KMS-11 (cell line): Measurements from ENCODE around the gene TSPAN14.

Experiments
- H2AFZ ChIP-seq: fragments of 200-600 bp; sonication (generic); 2 replicates; pipeline ENCODE4 v1.6.1; 2016; ENCODE audit warnings: antibody characterized with exemption, mixed run types, low read depth
- H3K27ac ChIP-seq: fragments of 200-600 bp; sonication (generic); 2 replicates; pipeline ENCODE4 v1.6.1; 2016; ENCODE audit warnings: mild to moderate bottlenecking, mixed run types
- H3K27me3 ChIP-seq: fragments of 200-600 bp; sonication (generic); 2 replicates; pipeline ENCODE4 v1.6.1; 2017; ENCODE audit warnings: mild to moderate bottlenecking, low read depth, mixed run types, moderate library complexity; ENCODE audit not compliant: insufficient read depth
- H3K36me3 ChIP-seq: fragments of 200-600 bp; sonication (generic); 2 replicates; pipeline ENCODE4 v1.6.1; 2017; ENCODE audit warnings: mild to moderate bottlenecking, mixed run types; ENCODE audit not compliant: insufficient read depth
- H3K4me1 ChIP-seq: fragments of 200-600 bp; sonication (generic); 2 replicates; pipeline ENCODE4 v1.6.1; 2016; ENCODE audit warnings: mild to moderate bottlenecking, low read depth, mixed run types; ENCODE audit not compliant: poor library complexity, severe bottlenecking
- H3K4me2 ChIP-seq: fragments of 200-600 bp; sonication (generic); 2 replicates; pipeline ENCODE4 v1.7.0; 2016; ENCODE audit warnings: mild to moderate bottlenecking, mixed run types
- H3K4me3 ChIP-seq: fragments of 200-600 bp; sonication (generic); IDR thresholded peaks from 2 replicates; pipeline ENCODE4 v1.6.1; 2017; ENCODE audit warnings: low read depth, low read length, mixed read lengths; ENCODE audit not compliant: insufficient read depth
- H3K79me2 ChIP-seq: fragments of 200-600 bp; sonication (generic); 2 replicates; pipeline ENCODE4 v1.6.1; 2016; ENCODE audit warnings: low read depth, mixed run types; ENCODE audit not compliant: insufficient read depth
- H3K9ac ChIP-seq: fragments of 200-600 bp; sonication (generic); 2 replicates; pipeline ENCODE4 v1.6.1; 2016; ENCODE audit warnings: mild to moderate bottlenecking, mixed run types
- H4K20me1 ChIP-seq: fragments of 200-600 bp; sonication (generic); 2 replicates; pipeline ENCODE4 v1.6.1; 2016; ENCODE audit warnings: mild to moderate bottlenecking, mixed run types; ENCODE audit not compliant: insufficient read depth
- TF ChIP-seq, protein P1 (sequence below): fragments of 200-600 bp; sonication (generic); conservative IDR thresholded peaks from 2 replicates; pipeline ENCODE4 v1.6.1; 2017; ENCODE audit warnings: low read depth, mild to moderate bottlenecking, antibody characterized with exemption, low read length, moderate library complexity, mixed read lengths

TSPAN14 gene

GRCh38 chr10:80545258-80545881 is 91.3 kb downstream of the TSPAN14 start:
- Histone ChIP-seq H3K27me3 (no peaks in the 10 kb centered on the region), H3K36me3 (no peaks in the 10 kb centered on the region), H3K79me2 (no peaks in the 10 kb centered on the region), H2AFZ (no peak overlapping the region), H3K4me1 (no peaks in the 10 kb centered on the region), H3K27ac (no peak overlapping the region), H3K4me2 (no peak overlapping the region), H4K20me1 (no peaks in the 10 kb centered on the region), H3K4me3 (no peak overlapping the region), H3K9ac (no peak overlapping the region)
- TF ChIP-seq, protein P1, sequence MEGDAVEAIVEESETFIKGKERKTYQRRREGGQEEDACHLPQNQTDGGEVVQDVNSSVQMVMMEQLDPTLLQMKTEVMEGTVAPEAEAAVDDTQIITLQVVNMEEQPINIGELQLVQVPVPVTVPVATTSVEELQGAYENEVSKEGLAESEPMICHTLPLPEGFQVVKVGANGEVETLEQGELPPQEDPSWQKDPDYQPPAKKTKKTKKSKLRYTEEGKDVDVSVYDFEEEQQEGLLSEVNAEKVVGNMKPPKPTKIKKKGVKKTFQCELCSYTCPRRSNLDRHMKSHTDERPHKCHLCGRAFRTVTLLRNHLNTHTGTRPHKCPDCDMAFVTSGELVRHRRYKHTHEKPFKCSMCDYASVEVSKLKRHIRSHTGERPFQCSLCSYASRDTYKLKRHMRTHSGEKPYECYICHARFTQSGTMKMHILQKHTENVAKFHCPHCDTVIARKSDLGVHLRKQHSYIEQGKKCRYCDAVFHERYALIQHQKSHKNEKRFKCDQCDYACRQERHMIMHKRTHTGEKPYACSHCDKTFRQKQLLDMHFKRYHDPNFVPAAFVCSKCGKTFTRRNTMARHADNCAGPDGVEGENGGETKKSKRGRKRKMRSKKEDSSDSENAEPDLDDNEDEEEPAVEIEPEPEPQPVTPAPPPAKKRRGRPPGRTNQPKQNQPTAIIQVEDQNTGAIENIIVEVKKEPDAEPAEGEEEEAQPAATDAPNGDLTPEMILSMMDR: no peak

DNA sequence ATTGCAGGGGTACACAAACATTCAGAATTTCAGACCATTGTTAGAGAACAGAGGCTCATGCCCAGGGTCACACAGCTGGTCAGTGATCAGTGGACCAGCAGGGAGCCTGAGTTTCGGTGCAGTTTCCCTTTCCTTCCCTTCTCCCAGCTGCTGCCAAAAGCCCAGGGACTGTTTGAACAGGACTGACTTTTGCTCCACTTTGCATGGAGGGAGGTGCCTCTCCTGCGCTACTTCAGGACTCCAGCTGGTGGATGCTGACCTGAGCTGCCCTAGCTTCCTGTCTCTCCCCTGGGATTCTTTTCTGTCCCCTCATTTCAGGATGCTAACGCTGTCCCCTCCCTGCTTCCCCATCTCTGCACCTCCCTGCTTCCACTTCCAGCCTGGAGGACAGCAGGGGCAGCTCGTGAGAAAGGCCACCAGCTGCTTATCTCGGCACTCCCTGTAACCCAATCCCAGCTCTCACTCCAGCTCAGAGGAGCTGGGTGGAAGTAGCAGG is 98.1 kb downstream of the TSPAN14 start:
- Histone ChIP-seq H3K27me3 (no peaks in the 10 kb centered on the region), H3K4me1 (no peaks in the 10 kb centered on the region), H3K4me2 (no peak overlapping the region), H3K4me3 (no peak overlapping the region), H3K9ac (no peak overlapping the region), H3K79me2 (no peaks in the 10 kb centered on the region), H4K20me1 (no peaks in the 10 kb centered on the region), H3K36me3 (no peaks in the 10 kb centered on the region), H3K27ac (no peak overlapping the region), H2AFZ (no peak overlapping the region)
- TF ChIP-seq, protein P1: no peak

DNA sequence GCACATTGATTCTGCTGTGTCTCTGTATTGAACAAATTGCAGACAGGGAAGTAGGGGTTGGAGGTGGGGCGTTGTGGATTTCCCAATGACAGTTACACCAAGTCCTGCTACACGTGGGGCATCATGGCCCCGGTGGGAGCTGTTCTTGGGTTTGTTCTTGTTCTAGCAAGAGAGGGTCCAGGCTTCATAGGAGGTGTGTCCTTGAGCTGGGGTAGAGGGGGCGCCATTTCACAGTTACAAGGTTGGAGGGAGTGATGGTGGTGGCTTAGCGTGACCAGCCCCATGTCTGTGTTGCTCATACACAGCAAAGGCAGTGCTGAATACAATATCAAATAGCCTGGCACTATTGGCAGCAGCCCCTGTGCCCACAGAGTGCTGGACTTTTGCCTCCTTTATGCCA is 99.3 kb downstream of the TSPAN14 start:
- no peak overlapping the region for H2AFZ ChIP-seq
- TF ChIP-seq, protein P1: no peak
- H3K36me3 ChIP-seq: no peaks in the 10 kb centered on the region
- H3K4me2 ChIP-seq: no peak overlapping the region
- no peak overlapping the region for H3K9ac ChIP-seq
- no peak overlapping the region for H3K4me3 ChIP-seq
- H3K27ac ChIP-seq: no peak overlapping the region
- H3K79me2 ChIP-seq: no peaks in the 10 kb centered on the region
- no peaks in the 10 kb centered on the region for H3K27me3 ChIP-seq
- no peaks in the 10 kb centered on the region for H4K20me1 ChIP-seq
- no peaks in the 10 kb centered on the region for H3K4me1 ChIP-seq

DNA sequence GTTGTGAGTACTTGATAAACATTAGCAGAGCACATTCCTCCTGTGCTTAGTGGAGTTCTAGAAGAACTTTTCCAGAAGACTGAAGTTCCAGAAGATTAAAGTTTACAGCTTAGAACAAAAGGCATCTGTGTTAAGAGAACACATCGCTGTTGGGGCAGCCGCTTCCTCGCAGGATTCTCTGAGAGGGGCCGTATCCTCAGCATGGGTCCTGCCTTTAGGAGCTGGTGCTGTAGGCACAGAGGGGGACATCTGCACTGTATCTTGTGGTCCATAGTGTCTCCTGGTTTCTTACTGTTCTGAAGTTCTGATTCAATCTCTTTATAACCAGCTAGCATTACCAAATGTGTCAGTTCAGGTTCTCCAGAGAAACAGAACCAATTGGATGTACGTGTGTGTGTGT is 99.9 kb downstream of the TSPAN14 start:
- Histone ChIP-seq H2AFZ (no peak overlapping the region), H3K4me1 (no peaks in the 10 kb centered on the region), H3K4me3 (no peak overlapping the region), H3K9ac (no peak overlapping the region), H3K27me3 (no peaks in the 10 kb centered on the region), H3K36me3 (no peaks in the 10 kb centered on the region), H3K79me2 (no peaks in the 10 kb centered on the region), H3K4me2 (no peak overlapping the region), H4K20me1 (no peaks in the 10 kb centered on the region), H3K27ac (no peak overlapping the region)
- TF ChIP-seq, protein P1: no peak
